Posterior cingulate gyrus (tissue), 11 donors: ENCODE measurements around the gene NACC2.

Source experiments
- DNase-seq, 10 donors: peaks; one replicate each; pipeline versions ENCODE4 v3.0.0 to v3.0.0-alpha.2; 2020 to 2021; ENCODE audit warnings: mixed read lengths in 3 of 10
- intact Hi-C: fragments of 100-400 bp; cut with DNase I; formaldehyde crosslinking; loops from one replicate; pipeline ENCODE4 v1.15.1; 2023

Gene NACC2

DNA sequence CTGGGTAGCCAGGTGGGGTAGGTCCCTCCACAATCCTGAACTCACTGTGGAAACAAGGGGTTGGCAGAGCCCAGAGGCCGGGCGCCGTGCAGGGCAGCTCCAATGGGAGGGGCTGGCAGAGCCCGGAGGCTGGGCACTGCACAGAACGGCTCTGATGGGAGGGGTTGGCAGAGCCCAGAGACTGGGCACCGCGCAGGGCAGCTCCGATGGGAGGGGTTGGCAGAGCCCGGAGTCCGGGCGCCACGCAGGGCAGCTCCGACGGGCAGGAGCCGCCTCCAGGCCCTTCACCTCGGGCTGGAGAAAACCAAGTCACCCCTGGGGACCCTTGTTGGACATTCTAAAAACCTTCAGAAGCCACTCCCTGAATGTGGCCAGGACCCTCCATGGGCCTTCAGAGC is 9.3 kb downstream of the NACC2 start:
- DNase-seq = peak; percentile 76 to 97 (median 84)
- intact Hi-C loops = loop anchor here (5.0 kb wide), 1 partner anchor 34 kb away; no protein-coding TSS in a partner anchor

- DNase-seq = peak in 3 of 10 donors; percentile 64 to 80 (median 79)
- intact Hi-C loops = no loop called here
Measured at GRCh38 chr9:136084063-136084944, 10.8 kb downstream of the NACC2 start.

GRCh38 chr9:136083558-136084062 is 11.5 kb downstream of the NACC2 start:
- intact Hi-C loops = no loop called here
- peak in 3 of 10 donors; percentile 43 to 73 (median 53) for DNase-seq

GRCh38 chr9:136082496-136083361 is 12.4 kb downstream of the NACC2 start:
- DNase-seq = peak in 3 of 10 donors; percentile 57 to 77 (median 67)
- intact Hi-C loops = no loop called here

- intact Hi-C loops = no loop called here
- peak in 3 of 10 donors; percentile 46 to 71 (median 53) for DNase-seq
Measured at GRCh38 chr9:136081826-136082495, 13.1 kb downstream of the NACC2 start.

GRCh38 chr9:136081113-136081825 is 13.8 kb downstream of the NACC2 start:
- intact Hi-C loops = no loop called here
- DNase-seq = peak in 3 of 10 donors; percentile 80 to 88 (median 81)

DNA sequence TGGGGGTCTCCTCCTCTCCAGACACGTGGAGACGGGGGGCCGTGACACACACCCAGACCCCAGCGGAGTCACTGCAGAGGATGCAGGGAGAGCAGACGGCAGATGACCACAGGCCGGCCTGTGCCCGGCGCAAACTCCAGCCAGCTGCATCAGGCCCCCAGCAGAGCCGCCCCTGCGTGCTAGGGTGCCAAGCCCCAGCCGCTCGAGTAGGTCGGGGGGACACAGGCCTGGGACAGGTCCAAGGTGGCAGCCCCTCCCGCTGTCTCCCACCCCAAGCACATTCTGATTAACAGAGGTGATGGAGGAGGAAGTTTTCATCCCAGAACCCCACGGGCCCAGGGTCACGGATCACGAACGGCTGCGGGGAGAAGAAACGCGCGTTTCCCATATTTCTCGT is 14.4 kb downstream of the NACC2 start:
- DNase-seq = peak in 3 of 10 donors; percentile 60 to 78 (median 75)
- intact Hi-C loops = no loop called here

GRCh38 chr9:136079916-136080246 is 15.2 kb downstream of the NACC2 start:
- DNase-seq = peak in 3 of 10 donors; percentile 79 to 82 (median 80)

GRCh38 chr9:136079211-136079915 is 15.7 kb downstream of the NACC2 start:
- intact Hi-C loops = no loop called here
- DNase-seq = peak in 3 of 10 donors; percentile 47 to 75 (median 54)

More at GRCh38 chr9:136079916-136080246, 15.2 kb downstream of the NACC2 start:
- intact Hi-C loops = no loop called here

DNA sequence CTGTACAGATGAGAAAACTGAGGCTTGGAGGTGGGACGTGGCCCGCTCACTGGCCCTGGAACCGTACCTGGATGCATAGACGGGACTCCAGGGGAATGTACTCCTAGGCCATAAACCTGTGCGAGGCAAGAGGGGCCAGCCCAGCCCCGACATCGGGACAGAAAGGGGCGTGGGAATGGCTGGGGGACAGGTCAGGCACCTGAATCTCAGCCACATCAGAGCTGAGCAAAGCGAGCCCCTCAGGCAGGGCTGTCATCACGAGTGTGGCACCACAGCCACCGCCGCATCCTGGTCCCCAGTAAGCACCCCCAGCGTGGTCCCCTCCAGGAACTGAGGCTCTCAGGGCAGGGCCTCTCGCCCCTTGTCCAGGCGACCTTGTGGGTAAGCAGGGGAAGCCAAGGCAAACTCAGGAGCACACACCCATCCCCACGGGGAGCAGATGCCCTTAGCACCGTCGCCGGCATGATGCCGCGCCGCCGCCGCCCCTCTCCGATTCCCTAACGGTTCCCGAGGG is 16.5 kb downstream of the NACC2 start:
- DNase-seq = peak in 3 of 10 donors; percentile 59 to 79 (median 59)
- intact Hi-C loops = no loop called here

GRCh38 chr9:136078024-136078423 is 17.1 kb downstream of the NACC2 start:
- intact Hi-C loops = no loop called here
- peak in 3 of 10 donors; percentile 21 to 47 (median 29) for DNase-seq

GRCh38 chr9:136077491-136077890 is 17.6 kb downstream of the NACC2 start:
- intact Hi-C loops = no loop called here
- peak in 3 of 10 donors; percentile 25 to 66 (median 40) for DNase-seq

- peak in 3 of 10 donors; percentile 18 to 66 (median 58) for DNase-seq
- intact Hi-C loops = no loop called here
Measured at GRCh38 chr9:136075881-136076678, 19.0 kb downstream of the NACC2 start.

DNA sequence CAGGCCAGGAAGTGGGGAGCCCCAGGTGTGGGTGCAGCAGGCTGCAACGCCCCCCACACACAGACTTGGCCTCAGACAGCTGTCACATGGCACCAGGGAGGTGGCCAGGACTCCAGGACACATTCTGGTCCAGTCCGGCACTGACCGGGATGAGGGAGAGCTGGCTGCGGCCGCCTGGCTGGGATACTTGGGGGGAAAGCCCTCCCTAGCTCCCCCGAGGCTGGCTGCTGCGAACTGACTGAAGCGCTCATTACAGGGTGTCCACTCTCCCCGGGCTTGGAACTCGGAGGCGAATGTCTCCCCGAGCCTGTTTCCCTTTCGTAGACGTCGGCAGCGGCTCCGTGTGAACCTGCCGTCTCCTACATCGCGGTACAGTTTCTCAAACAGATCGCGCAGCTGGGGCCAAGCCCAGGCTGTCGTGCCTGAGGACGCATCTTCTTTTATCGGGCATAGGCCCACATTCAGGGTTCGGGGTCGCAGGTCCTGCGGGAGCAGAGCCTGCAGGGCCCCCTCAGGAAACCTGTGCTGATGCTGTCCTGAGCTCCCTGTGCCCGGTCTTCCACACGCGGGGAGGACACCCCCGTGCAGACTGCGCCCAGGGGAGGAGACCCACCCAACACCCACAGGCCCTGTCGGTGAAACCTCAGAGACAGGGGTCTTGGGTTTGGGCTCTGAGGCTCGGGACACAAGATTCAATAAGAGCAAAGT is 19.8 kb downstream of the NACC2 start:
- intact Hi-C loops = no loop called here
- DNase-seq = peak in 3 of 10 donors; percentile 59 to 81 (median 80)

GRCh38 chr9:136074706-136075105 is 20.4 kb downstream of the NACC2 start:
- intact Hi-C loops = no loop called here
- peak in 3 of 10 donors; percentile 56 to 67 (median 59) for DNase-seq

- intact Hi-C loops = no loop called here
- peak in 3 of 10 donors; percentile 50 to 67 (median 66) for DNase-seq
Measured at GRCh38 chr9:136062657-136063439, 32.2 kb downstream of the NACC2 start.
